HG03066 (cell line): ENCODE results near the gene RAB3D.
"Not testable (repeated sequence)": the region's sequence is repeated elsewhere in the genome, so short reads cannot be mapped to it uniquely, and the experiment has no call there.

ENCODE experiments used
- ATAC-seq: cut with Tn5 transposase; IDR thresholded peaks from one replicate; pipeline ENCODE4 v1.9.1; 2021; ENCODE audit warnings: low read depth; ENCODE audit not compliant: unreplicated experiment

Gene RAB3D, protein sequence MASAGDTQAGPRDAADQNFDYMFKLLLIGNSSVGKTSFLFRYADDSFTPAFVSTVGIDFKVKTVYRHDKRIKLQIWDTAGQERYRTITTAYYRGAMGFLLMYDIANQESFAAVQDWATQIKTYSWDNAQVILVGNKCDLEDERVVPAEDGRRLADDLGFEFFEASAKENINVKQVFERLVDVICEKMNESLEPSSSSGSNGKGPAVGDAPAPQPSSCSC

GRCh38 chr19:11339254-11340098 lies at the start of gene RAB3D:
Gene RAB3D, minus strand, starts transcription at chr19:11339657. Its CDS starts 2,258 bp downstream, at chr19:11337399.
- ATAC-seq: no peak

DNA sequence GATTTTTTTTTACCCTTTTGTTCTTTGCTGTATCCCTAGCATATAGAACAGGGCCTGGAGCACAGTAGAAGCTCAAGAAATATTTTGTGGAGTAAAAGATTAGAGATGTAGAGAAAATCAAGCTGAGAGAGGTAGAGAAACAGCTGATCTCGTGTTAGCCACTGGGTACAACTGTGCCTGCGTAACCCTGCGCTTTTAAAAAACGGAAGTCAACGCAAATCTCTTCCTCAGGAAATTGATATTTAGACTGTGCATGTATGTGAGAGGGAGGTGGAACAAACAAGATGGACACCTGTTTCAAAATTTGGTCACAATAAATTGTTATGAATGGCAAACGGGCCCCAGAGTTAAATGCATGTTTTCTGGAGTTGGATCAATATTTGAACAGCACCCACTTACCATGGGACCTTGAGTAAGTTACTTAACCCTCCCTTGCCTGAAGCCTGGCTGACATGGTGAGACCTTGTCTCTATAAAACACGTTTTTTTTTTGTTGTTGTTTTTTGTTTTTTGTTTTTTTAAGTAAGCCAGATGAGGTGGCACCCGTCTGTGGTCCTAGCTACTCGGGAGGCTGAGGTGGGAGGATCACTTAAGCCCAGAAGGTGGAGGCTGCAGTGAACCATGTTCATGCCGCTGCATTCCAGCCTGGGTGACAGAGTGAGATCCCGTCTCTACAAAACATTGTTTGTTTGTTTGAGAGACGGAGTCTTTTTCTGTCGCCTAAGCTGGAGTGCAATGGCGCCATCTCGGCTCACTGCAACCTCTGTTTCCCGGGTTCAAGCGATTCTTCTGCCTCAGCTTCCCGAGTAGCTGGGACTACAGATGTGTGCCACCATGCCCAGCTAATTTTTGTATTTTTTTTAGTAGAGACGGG lies 47.9 kb upstream of the RAB3D start:
- no peak for ATAC-seq

DNA sequence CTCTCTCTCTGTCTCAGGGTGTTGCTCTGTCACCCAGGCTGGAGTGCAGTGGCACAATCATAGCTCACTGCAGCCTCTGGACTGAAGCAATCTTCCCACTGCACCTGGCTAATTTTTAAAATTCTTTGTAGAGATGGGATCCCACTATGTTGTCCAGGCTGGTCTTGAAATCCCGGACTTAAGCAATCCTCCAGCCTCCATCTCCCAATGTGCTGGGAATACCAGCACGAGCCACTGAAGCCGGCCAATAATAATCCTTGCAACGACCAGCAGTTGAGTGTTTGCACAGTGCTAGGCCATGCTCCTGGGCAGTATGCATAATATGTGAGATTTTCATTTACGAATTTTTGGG lies 45.3 kb upstream of the RAB3D start:
- no peak for ATAC-seq

GRCh38 chr19:11383706-11384048 lies 44.2 kb upstream of the RAB3D start:
- no peak for ATAC-seq

- ATAC-seq: no peak
Observed at GRCh38 chr19:11382898-11383705, 43.6 kb upstream of the RAB3D start.

- peak; percentile 80 for ATAC-seq
Observed at GRCh38 chr19:11380653-11381537, 41.4 kb upstream of the RAB3D start.

GRCh38 chr19:11379857-11380350 lies 40.4 kb upstream of the RAB3D start:
- ATAC-seq: no peak

DNA sequence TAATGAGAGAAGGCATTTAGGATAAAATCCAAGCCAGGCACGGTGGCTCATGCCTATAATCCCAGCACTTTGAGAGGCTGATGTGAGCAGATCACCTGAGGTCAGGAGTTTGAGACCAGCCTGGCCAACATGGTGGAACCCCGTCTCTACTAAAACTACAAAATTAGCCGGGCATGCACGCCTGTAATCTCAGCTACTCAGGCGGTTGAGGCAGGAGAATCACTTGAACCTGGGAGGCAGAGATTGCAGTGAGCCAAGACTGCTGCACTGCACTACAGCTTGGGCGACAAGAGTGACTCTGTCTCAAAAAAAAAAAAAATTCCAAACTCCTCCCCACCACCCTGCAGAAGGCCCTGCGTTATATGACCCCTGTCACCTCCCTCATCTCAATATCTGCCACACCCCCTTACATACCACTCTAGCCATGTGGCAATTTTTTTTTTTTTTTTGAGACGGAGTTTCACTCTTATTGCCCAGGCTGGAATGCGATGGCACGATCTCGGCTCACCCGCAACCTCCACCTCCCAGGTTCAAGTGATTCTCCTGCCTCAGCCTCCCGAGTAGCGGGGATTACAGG lies 39.9 kb upstream of the RAB3D start:
- ATAC-seq: not testable (repeated sequence)

DNA sequence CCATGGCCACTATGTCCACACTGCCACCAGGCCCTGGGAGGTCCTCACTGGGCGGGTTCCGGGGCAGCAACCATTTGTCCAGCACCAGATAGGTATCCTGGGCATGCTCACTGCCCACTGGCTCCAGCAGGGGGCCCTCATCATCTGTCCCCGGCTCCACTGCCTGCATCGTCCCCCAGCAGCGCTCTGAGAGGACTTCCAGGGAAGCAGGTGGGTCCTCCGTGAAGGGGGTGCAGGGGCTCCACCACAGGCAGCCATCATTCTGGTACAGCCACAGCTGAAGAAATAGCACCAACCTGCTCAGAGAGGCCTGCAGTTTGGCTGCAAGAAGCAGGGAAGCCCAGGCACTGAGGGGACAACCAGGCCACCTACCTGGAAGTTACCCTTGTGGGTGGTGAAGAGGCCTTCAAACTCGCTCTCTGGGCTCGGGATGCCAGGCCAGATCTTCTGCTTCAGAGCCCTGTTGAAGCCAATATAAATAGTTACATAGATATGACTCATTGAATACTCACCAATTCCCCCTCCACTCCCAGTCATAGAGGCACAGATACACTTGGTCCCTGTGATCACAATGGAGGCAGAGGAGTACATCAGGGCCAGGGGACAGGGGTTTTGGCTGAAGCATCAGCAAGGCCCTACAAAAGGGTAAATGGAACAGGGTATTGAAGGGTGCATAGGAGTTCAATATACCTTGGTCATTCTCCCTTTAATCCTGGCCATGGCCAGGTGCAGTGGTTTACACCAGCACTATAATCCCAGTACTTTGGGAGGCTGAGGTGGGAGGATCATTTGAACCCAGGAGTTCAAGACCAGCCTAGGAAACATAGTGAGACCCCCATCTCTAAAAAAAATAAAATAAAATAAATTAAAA lies 39.1 kb upstream of the RAB3D start:
- ATAC-seq: no peak

DNA sequence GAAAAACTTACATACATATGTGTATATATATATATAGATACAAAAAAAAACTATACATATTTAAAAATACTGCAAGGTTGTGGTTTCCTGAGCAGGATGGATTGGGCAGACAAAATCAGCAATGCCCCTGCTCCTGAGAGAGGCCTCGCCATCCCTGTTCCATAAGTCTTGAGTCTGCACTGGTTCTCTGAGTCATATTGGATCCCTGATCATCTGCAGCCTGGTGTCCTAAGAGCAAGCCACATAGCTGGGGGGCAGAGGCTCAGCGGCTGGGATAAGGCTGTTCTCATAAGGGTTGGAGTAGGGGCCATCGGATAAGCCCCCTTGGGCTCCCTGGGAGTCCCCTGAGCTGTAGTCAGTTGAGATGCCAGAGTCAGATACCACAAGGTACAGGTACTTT lies 38.3 kb upstream of the RAB3D start:
- ATAC-seq: no peak

GRCh38 chr19:11377237-11377636 lies 37.8 kb upstream of the RAB3D start:
- no peak for ATAC-seq

- no peak for ATAC-seq
Observed at GRCh38 chr19:11375143-11375948, 35.9 kb upstream of the RAB3D start.

DNA sequence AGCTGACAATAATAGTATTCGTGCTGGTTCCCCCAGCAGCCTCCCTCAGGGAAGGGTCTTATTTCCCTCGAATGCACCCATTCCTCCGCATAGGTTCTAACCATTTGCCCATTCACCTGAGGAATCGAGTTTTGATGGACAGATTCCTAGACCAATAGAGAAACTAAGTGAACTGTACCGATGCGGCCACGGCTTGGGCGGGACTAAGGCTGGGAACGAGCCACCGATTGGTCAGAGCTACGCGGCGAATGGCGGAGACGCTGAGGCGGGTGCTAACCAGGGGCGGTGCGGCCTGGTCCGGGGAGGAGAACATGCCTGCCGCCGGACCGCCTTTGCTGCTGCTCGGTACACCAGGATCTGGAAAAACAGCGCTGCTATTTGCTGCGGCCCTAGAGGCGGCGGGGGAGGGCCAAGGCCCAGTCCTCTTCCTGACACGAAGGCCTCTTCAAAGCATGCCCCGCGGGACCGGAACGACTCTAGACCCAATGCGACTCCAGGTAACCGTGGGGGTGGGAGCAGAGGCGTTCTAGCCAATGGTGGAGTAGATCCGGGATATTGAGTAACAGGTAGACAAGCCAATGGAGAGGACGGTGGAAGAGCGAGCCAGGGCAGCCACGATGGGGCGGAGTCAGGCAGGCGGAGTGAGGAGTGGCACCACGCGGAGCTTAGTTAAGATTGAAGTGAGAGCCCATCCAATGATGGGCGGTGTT lies 35.1 kb upstream of the RAB3D start, which contains the start of gene SWSAP1:
Gene SWSAP1 (plus strand): TSS at position 234 of the 710 bp plus-strand sequence. CDS start 15 bp downstream, at position 249.
- peak; percentile 93 for ATAC-seq

DNA sequence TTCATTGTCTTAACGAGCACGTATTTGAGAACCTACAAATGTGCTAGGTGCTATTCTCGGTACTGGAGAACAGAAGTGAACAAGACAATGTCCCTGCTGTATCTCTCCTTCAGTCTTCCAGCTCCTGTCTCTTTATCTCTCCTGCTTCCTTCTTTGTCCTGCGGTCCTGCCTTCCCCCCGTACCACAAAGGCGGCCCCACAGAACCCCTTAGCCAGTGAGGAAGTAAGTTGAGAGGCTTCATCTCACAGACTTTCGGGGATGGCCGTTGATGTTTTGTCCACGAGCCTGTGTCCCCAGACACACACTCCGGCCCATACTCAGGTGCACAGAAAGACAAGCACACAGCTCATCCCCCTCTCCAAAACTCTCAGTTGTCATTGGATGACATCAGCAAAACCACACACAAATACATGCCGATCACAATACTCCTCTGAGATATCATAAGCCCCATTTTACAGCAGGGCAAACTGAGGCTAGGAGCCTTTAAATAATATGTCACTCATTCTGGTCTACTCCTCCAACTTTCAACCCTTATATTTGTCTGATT lies 34.5 kb upstream of the RAB3D start:
- no peak for ATAC-seq

DNA sequence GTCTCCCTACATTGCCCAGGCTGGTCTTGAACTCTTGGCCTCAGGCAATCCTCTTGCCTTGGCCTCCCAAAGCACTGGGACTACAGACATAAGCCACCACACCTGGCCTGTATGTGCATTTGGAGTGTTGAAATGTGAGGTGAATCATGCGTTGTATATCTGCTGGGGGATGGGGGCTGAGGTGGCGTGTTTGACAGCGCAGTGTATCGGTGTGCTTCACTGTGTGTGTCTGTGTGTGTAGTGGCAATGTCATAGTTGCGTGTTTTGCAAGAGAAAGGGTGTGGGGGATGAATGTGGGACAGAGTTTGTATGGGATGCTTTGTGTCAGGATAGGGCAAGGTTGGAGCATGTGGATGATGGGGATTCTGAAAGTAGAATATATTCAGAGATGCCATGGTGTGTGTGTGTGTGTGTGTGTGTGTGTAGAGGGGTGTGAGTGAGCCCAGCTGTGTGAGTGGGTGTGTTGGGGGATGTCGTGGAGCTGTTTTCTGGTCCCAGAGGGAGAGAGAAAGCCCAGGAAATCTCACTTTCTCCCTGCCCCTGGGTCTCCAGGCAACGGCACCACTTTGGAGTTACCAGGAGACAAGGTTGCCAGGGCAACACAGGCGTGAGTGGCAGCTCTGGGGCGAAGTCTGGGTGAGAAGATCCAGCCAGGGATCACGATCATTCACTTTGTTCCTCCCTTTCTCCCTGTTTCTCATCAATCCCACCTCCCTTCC lies 33.9 kb upstream of the RAB3D start:
- no peak for ATAC-seq

DNA sequence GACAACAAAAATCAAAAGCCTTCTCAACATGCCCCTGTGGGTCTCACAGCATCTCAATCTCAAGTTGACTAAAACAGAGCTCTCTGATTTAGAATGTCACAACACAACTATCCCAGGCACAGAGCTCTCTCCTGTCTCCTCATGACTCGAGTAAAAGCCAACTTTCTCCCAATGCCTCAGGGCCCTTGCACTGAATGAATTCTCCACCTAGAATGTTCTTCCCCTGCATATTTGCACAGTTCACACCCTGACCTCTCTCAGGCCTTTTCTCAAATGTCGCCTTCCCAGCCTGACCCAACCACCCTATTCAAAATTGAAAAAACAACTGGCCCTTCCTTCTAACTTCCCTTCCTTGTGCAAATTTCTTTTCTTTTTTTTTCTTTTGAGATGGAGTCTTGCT lies 31.3 kb upstream of the RAB3D start:
- no peak for ATAC-seq
